Stimulated activated CD8-positive, alpha-beta memory T cell treated with anti-CD3 and anti-CD28 coated beads, Interleukin-15, amount 100 ng/mL, for 48 hours (primary cell): Measurements from ENCODE around the gene OR10H5.
"Not testable (repeated sequence)": the region's sequence is repeated elsewhere in the genome, so short reads cannot be mapped to it uniquely, and the experiment has no call there.

Experiments
- DNase-seq, 2 donors: peaks; one replicate each; pipeline ENCODE4 v3.0.0-alpha.2; 2020; ENCODE audit warnings: low read depth in 2 of 2

OR10H5 gene

DNA sequence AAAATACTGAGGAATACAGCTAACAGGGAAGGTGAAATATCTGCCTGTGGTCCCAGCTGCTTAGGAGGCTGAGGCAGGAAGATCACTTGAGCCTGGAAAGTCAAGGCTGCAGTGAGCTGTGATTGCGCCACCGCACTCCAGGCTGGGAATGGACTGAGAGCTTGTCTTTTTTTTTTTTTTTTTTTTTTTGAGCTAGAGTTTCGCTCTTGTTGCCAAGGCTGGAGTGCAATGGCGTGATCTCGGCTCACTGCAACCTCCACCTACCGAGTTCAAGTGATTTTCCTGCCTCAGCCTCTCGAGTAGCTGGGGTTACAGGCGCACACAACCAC lies 56.4 kb downstream of the OR10H5 start:
- DNase-seq = not testable (repeated sequence)

DNA sequence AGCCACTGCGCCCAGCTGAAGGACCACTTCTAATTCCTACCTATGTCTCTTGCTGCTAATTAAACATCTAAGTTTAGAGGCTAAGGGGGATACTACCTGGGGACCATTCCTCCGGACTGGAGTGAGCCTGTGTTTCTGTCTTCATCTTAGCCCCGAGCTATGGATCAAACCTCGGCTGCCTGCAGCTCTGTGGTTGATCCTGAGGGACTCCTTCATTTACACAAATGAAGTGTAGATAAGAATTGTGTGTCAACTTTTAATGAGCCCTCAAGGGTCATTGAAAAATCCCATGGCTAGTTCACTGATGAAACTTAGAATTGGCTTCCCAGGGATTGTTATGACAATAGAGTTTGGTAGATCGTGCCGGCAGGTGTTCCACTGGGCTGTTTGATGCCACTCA lies 59.5 kb downstream of the OR10H5 start:
- no peak for DNase-seq

DNA sequence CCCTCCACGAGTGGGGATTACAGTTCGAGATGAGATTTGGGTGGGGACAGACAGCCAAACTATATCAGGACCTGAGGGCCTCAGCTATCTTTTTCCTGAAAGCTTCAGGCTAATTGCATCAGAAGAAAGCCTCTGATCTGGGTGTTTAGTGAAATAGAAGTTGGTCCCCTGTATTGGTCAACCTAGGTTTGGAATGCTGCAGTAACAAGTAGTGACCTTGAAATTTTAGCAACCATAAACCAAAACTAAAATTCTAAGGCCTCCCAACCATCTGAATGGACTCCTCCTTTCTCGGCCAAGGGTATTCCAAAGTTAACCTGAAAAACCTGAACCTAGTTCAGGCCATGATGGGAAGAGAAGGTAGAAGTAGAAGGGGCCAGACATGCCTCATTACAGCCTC lies 62.9 kb downstream of the OR10H5 start:
- DNase-seq = no peak
